ENCODE measurements around the gene APEX2. TPM values are rescaled to one million over a fixed set of nuclear protein-coding genes. Genes with fewer than 3 reads are reported as not detected.

APEX2 gene, protein sequence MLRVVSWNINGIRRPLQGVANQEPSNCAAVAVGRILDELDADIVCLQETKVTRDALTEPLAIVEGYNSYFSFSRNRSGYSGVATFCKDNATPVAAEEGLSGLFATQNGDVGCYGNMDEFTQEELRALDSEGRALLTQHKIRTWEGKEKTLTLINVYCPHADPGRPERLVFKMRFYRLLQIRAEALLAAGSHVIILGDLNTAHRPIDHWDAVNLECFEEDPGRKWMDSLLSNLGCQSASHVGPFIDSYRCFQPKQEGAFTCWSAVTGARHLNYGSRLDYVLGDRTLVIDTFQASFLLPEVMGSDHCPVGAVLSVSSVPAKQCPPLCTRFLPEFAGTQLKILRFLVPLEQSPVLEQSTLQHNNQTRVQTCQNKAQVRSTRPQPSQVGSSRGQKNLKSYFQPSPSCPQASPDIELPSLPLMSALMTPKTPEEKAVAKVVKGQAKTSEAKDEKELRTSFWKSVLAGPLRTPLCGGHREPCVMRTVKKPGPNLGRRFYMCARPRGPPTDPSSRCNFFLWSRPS
- 10 to 100 TPM; 13.5 to 19.8 TPM for total RNA-seq
- 10 to 100 TPM; 12.7 to 15.6 (median 14.8) TPM for polyA plus RNA-seq (ENCODE audit: insufficient read length in 6 of 6)
- long read RNA-seq, donor 1, partial matches to known transcripts: 0 of 4 reads
- long read RNA-seq, donor 1, other reads (novel, unspliced or antisense): 0 of 4 reads
- long read RNA-seq, donor 2, transcript APEX2-201 (6 exons, 3,245 nt): major isoform, 8 of 8 reads
- long read RNA-seq, donor 2, partial matches to known transcripts: 0 of 8 reads
- long read RNA-seq, donor 2, other reads (novel, unspliced or antisense): 0 of 8 reads
- long read RNA-seq, donor 3, transcript APEX2-201 (6 exons, 3,245 nt): major isoform, 16 of 30 reads
- long read RNA-seq, donor 3, partial matches to known transcripts: 14 of 30 reads
- long read RNA-seq, donor 3, other reads (novel, unspliced or antisense): 0 of 30 reads
- long read RNA-seq, donor 4, transcript APEX2-201 (6 exons, 3,245 nt): major isoform, 20 of 22 reads
- long read RNA-seq, donor 4, partial matches to known transcripts: 0 of 22 reads
- long read RNA-seq, donor 4, other reads (novel, unspliced or antisense): 2 of 22 reads
- long read RNA-seq, donor 5, partial matches to known transcripts: 7 of 25 reads
- long read RNA-seq, donor 5, other reads (novel, unspliced or antisense): 14 of 25 reads
- long read RNA-seq, donor 6, transcript APEX2-201 (6 exons, 3,245 nt): major isoform, 5 of 6 reads
- long read RNA-seq, donor 6, partial matches to known transcripts: 0 of 6 reads
- long read RNA-seq, donor 6, other reads (novel, unspliced or antisense): 0 of 6 reads
- long read RNA-seq, donor 7, partial matches to known transcripts: 14 of 17 reads
- long read RNA-seq, donor 7, other reads (novel, unspliced or antisense): 0 of 17 reads
- long read RNA-seq, donor 8, partial matches to known transcripts: 0 of 3 reads
- long read RNA-seq, donor 8, other reads (novel, unspliced or antisense): 0 of 3 reads
- long read RNA-seq, donor 9: 0 reads
- long read RNA-seq, donor 10, transcript APEX2-201 (6 exons, 3,245 nt): major isoform, 26 of 27 reads
- long read RNA-seq, donor 10, partial matches to known transcripts: 0 of 27 reads
- long read RNA-seq, donor 10, other reads (novel, unspliced or antisense): 0 of 27 reads
- long read RNA-seq, donor 11, partial matches to known transcripts: 0 of 8 reads
- long read RNA-seq, donor 11, other reads (novel, unspliced or antisense): 5 of 8 reads
- long read RNA-seq, donor 12, partial matches to known transcripts: 0 of 4 reads
- long read RNA-seq, donor 12, other reads (novel, unspliced or antisense): 0 of 4 reads

DNA sequence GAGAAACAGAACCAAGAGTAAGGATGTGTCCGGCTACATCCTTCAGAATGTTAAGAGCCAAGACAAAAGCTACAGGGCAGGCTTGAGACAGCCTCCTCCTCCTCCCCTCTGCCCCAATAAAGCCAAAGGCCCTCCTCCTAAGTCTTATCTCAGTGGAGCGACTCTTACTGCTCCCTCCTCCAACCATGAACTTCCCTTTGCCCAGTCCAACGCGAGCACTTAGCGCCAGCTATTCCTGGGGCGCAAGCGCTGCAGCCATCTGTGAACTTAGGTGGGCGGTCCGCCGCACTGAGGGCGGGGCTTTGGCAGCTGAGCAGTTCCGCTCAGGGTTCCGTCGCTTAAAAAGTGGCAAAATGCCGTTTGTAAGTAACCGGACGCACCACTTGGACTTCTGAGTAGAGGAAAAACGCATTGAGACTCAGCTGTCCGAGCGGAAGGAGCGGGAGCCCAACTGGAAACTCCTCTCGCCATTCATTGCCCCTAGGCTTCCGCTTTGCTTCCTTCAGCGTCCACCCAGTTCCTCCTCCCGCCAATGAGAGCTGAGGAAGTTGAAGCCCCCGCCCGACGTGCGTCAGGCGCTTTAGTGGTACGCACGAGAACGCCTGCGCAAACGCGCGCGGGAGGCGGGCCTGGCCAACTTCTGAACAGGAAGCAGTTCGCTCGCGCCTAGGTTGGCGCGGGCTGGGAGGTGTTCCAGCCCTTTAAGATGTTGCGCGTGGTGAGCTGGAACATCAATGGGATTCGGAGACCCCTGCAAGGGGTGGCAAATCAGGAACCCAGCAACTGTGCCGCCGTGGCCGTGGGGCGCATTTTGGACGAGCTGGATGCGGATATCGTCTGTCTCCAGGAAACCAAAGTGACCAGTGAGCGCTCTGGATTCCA is at the start of gene APEX2:
Gene APEX2, plus strand, starts transcription at position 647 of the 882 bp plus-strand sequence. Its CDS starts 60 bp downstream, at position 707.
- H3K27me3 ChIP-seq: no peaks in the 10 kb centered on the region
- peak within 1 kb of the TSS; percentile 90 to 91 for H3K27ac ChIP-seq
- H3K9me3 ChIP-seq: no peaks in the 10 kb centered on the region
- DNase-seq: peak; percentile 87 to 95 (median 93)
- peak; percentile 98 for ATAC-seq
- peak within 1 kb of the TSS; percentile 41 to 61 for H3K4me3 ChIP-seq
- intact Hi-C loops (cut with DNase I): no loop called here
- TF ChIP-seq, protein P1, sequence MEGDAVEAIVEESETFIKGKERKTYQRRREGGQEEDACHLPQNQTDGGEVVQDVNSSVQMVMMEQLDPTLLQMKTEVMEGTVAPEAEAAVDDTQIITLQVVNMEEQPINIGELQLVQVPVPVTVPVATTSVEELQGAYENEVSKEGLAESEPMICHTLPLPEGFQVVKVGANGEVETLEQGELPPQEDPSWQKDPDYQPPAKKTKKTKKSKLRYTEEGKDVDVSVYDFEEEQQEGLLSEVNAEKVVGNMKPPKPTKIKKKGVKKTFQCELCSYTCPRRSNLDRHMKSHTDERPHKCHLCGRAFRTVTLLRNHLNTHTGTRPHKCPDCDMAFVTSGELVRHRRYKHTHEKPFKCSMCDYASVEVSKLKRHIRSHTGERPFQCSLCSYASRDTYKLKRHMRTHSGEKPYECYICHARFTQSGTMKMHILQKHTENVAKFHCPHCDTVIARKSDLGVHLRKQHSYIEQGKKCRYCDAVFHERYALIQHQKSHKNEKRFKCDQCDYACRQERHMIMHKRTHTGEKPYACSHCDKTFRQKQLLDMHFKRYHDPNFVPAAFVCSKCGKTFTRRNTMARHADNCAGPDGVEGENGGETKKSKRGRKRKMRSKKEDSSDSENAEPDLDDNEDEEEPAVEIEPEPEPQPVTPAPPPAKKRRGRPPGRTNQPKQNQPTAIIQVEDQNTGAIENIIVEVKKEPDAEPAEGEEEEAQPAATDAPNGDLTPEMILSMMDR (IDR thresholded peaks at IDR 0.05): no peak
- peaks cover 0 to 9% of the 10 kb centered on the region in 2 donors for H3K4me1 ChIP-seq
- peaks cover 0 to 27% of the 10 kb centered on the region in 2 donors for H3K36me3 ChIP-seq

DNA sequence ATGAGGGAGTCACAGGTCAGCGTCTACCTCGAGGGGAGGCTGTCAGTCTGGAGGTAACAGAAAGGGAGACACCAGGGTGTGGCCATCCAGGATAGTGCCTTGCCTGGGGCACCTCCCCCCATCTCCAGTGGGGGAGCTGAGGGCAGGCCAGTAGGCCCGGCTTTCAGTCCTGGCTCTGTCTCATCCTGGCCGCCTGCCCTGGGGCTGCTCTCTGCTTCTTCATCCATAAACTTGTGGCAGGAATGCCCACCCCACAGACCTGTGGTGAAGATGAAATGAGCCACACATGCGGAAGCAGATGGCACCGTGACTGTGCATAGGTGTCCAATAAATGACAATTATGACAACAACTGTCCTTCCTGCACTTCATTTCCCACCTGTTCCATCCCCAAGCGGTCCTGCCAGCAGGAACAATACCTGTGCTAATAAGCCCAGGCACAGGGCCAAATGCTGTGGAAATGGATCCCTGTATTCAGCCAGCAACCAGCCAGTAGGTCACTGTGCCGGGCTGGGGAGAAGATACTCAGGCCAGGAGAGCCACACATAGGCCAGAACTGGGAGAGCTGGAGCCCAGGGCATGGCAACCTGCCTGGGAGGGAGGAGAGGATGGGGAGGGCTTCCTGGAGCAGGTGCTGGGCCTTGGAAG is 49.3 kb upstream of the APEX2 start:
- H3K9me3 ChIP-seq: no peaks in the 10 kb centered on the region
- H3K27ac ChIP-seq: no peak overlapping the region
- no peak overlapping the region for H3K4me3 ChIP-seq
- intact Hi-C loops (cut with DNase I): no loop called here
- TF ChIP-seq, protein P1 (IDR thresholded peaks at IDR 0.05): no peak
- DNase-seq: no peak
- no peaks in the 10 kb centered on the region for H3K27me3 ChIP-seq
- ATAC-seq: no peak
- no peaks in the 10 kb centered on the region for H3K36me3 ChIP-seq
- H3K4me1 ChIP-seq: no peaks in the 10 kb centered on the region

DNA sequence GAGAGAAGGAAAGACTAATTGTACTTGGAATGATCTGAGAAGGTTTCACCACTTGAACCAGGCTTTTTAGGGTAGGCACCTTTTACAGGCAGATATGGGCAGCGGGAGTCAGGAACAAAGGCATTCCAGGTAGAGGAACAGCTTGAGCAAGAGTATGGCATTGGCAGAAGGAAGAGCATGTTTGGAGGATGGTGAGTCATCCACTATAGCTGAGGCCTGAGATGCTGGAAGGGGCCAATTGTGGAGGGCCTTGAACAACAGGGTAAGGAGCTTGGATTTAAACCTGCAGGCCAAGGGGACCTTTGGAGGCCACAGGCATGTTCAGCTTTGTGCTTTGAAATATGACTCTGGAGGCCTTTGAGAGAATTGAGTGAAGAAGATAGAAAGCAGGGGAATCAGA is 38.4 kb upstream of the APEX2 start:
- Histone ChIP-seq H3K9me3 (no peaks in the 10 kb centered on the region), H3K4me1 (no peaks in the 10 kb centered on the region), H3K36me3 (no peaks in the 10 kb centered on the region), H3K27ac (no peak overlapping the region), H3K27me3 (no peaks in the 10 kb centered on the region), H3K4me3 (no peak overlapping the region)
- intact Hi-C loops (cut with DNase I): no loop called here
- ATAC-seq: no peak
- no peak for DNase-seq
- TF ChIP-seq, protein P1 (IDR thresholded peaks at IDR 0.05): no peak
